Measurements from ENCODE around the gene NUDT9.
"Not testable (repeated sequence)": the region's sequence is repeated elsewhere in the genome, so short reads cannot be mapped to it uniquely, and the experiment has no call there.

NUDT9 gene

DNA sequence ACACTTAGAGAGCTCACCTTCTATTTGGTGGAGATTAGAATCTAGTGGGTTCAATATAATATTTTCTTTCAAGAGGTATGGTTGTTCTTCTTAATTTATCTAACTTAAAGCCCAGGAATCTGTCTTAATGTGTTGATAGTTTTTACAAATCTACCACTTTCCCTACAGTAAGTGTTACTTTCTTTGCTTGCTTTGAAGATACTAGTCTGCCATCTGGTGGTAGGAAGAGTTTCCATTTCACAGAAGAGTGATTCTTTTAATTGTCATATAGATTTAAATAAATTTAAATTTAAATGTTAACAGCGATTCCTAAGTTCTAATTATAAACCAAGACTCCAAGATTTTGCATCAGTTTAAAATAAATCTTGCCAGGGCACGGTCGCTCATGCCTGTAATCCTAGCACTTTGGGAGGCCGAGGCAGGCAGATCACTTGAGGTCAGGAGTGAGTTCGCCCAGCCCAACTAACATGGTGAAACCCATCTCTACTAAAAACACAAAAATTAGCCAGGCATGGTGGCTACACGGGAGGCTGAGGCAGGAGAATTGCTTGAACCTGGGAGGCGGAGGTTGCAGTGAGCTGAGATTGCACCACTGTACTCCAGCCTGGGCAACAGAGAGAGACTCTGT is 43.5 kb downstream of the NUDT9 start:
- no peak for DNase-seq

DNA sequence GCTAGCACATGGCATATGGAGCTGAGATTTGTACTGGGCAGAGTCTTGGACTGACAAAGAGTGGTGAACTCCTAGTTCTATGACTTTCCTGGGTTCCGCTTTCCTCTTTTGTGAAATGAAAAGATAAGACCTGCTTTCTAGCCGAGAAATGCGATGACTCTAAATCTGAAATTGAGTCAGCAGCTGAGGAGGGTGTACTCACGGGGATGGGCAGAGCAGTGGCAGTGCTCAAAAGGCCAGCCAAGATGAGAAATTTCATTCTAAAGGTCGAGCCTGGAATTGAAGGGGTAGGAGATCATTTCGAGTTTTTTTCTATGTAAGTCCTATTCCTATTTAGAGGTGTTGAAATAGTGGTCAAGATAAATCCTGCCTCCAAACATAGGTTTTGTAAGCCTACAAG is 47.0 kb downstream of the NUDT9 start:
- no peak for DNase-seq

DNA sequence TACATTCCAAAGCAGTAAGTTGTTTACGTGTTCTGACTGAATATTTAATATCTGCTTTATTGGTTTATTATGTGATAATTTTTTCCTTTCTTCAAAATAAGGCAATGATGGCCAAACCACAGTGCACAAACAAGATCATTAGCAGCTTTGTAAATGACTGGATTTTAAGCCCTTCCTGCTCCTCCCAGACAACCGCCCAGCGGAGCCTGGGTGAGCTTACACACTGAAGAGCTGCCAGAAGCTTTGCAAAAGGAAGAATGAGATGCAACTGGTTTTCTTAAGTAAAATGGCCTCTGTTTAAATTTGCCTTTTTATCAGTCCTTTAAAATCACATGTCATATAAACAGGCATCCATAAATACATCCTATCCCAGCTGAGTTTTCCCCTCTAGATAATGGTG is 54.6 kb downstream of the NUDT9 start:
- DNase-seq, result no peak

DNA sequence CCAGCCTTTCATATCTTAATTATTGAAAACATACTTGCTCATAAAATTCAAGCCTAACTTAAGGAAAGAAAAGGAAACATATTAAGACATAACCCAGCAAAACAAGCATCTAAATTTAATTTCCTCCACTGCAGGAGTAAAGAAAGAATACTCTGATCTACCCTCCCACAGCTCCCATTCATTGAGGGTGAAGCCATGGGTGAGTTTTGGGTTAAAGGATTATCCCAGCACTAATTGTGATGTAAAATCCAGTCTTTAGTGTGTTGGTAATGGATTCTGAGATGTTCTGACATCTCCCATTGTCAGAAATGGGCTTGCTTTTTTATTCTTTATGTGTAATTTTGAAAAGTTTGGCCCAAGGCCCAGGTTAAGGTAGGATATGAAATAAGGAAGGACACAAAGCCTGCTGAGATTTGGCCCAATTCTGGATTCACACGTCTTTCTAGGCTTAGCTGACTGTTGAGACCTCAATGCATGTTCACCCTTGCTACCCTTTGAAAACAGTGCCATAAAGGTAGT is 56.4 kb downstream of the NUDT9 start:
- no peak for DNase-seq

DNA sequence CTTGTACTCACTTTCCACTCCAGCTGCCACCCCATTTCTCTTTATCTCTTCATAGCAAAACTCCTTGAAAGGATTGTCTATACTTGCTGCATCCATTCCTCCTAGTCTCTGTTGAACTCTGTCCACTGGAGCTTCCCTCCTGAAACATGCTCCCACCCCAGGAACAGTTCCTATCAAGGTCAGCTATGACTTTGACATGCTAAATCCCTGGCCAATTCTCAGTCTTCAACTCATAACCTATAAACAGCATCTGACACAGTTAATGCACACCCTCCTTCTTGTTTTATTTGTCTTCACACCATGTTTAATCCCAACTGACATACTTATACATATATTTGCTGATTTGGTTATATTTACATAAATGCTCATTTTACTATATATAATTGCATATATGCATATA is 59.0 kb downstream of the NUDT9 start:
- DNase-seq, result no peak

DNA sequence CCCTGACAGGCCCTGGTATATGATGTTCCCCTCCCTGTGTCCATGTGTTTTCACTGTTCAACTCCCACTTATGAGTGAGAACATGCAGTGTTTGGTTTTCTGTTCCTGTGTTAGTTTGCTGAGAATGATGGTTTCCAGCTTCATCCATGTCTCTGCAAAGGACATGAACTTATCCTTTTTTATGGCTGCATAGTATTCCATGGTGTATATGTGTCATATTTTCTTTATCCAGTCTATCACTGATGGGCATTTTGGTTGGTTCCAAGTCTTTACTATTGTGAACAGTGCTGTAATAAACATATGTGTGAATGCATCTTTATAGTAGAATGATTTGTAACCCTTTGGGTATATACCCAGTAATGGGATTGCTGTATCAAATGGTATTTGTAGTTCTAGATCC is 60.9 kb downstream of the NUDT9 start:
- not testable (repeated sequence) for DNase-seq

DNA sequence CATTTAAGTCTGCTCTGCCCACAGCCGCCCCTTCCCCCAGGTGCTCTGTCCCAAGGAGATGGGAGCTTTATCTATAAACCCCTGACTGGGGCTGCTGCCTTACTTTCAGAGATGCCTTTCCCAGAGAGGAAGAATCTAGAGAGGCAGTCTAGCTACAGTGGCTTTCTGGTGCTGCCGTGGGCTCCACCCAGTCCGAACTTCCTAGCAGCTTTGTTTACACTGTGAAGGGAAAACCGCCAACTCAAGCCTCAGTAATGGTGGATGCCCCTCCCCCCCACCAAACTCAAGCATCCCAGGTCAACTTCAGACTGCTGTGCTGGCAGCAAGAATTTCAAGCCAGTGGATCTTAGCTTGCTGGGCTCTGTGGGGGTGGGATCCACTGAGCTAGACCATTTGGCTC is 66.3 kb downstream of the NUDT9 start:
- not testable (repeated sequence) for DNase-seq

DNA sequence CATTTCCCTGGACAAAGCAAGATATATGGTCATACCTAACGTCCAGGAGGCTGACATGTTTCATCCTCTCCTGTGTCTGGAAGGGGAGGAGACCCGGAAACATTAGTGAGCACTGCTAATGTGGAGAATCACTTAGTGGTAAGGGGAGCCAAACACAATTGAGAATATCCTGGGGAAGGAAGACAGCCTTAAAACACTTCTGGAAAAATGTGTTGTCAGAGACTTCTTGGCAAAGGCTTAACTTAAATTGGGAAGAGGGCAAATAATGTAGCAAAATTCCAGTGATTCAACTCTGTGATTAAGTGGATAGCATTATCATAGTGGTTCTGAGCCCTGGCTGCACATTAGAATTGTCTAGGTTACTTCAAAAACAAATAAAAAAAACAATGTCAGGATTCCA is 67.3 kb downstream of the NUDT9 start:
- no peak for DNase-seq

DNA sequence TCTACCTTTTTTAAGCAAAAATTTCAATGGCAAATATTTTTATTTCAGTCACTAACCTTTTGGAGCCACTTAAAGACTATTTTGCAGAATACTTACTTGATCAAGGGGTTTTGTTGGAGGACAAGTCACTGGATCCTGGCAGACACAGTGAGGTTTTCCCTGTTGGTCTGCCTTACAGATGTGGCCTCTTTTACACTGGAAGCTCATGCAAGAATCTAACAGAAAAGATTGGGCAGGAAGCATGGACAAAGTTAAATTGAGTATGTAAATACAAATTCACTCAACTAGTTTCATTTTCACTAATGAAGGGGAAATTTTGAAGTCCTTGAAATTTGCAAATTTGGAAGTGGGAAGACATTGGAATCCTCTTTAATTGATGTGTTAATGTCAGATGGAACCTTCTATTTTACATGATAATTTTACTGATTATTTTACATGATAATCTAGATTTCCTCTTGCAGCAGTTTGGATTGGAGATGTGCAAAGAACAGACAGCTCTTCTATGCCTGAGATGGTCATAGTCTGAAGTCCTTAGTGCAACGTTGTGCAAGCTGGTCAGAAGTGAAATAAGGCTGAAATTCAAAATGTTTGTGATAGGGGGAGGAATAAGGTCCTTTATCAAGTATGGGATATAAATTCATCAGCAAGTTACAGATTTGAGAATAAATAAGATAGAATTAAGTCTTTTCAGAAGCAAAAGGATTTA is 68.4 kb downstream of the NUDT9 start:
- DNase-seq, result no peak

DNA sequence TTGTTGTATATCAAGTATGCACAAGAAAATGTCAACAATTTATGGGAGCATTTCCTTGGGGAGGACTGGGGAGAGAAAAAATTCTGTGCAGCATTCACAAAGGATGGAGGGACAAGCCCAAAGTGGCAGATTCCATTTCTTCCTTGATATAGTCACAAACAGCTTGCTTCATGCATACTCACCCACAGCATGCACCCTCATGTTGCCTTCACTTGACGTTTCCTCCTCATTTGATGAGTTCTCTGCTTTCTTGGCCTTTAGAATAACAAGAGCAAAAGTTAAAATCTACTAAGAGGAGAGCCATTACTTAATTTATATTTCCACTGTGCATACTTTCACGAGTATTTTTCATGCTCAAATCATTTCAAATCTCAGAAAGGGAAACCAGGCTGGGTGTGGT is 69.1 kb downstream of the NUDT9 start:
- DNase-seq, result no peak

DNA sequence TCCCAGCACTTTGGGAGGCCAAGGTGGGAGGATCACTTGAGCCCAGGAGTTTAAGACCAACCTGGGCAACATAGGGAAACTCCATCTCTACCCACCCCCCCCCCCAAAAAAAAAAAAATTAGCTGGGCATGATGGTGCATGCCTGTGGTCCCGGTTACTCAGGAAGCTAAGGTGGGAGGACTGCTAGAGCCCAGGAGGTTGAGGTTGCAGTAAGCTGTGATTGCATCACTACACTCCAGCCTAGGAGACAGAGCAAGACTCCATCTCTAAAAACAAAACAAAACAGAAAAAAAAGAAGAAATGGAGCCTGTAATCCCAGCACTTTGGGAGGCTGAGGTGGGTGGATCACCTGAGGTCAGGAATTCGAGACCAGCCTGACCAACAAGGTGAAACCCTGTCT is 69.5 kb downstream of the NUDT9 start:
- DNase-seq, result not testable (repeated sequence)

DNA sequence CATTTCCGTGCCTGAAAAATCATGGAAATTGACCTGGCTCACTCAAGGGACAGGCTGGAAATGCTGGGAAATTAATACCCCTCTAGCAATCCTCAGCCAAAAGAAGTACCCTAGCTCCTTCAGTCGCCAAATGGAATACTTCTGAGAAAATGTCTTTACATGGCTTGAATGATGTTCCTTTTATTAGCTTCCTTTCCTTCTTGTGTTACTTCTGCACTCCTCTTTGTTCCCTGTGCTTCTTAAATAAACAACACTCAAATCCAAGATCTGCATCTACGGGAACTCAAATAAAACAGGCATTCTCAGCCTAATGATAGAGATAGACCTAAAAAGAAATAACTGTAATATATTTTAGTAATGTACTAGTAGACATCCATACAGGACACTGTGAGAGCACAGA is 70.7 kb downstream of the NUDT9 start:
- DNase-seq, result no peak

DNA sequence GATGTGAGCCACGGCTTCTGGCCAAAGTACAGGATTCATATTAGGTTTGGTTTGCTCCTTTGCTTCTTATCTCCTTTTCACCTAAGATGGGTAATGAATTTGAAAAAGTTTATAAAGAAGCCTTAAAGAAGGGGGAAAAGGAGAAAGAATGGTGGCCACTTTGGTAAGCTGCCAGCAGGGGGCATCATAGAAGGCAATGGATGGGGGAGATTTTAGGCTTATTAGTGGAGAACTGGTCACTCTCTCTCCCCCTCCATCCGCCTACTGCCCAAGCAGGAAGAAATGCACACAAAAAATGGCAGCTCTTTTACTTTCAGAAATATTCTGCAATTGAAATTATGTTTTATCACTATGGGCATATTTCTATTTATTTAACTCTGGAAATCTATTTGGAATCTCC is 74.8 kb downstream of the NUDT9 start:
- DNase-seq, result no peak

DNA sequence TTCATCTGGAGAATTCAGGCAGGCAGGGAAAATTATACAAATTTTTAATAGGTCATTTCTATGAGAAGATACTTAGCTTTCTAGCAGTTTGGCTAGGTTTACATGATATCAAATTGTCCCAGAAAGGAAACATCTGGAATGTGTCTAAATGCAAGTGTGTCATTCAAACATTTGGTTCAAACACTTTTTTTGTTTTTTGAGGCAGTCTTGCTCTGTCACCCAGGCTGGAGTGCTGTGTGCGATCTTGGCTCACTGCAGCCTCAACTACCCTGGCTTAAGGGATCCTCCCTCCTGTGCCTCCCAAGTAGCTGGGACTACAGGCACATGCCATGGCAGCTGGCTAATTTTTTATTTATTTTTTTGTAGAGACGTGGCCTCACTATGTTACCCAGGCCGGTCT is 75.2 kb downstream of the NUDT9 start:
- no peak for DNase-seq

DNA sequence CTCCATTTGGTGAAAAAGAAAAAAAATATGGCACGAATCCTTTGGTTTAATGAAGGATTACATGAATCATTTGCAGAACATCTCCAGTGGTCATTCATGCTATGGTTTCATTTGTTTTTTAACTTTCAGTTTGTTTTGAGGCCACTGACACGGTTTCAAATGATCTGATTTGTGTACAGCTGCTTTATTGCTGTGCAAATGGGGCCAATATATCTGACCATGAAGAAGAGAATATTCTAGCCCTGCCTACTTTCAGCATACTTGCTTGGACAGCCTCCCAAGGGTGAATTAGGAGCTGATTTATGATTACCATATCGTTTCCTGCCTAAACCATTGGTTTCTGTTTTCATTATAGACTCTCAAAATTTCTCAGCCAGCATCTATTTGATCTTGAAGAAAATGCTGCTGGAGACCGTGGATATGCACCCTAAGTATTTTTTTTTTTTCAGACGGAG is 76.1 kb downstream of the NUDT9 start:
- no peak for DNase-seq

DNA sequence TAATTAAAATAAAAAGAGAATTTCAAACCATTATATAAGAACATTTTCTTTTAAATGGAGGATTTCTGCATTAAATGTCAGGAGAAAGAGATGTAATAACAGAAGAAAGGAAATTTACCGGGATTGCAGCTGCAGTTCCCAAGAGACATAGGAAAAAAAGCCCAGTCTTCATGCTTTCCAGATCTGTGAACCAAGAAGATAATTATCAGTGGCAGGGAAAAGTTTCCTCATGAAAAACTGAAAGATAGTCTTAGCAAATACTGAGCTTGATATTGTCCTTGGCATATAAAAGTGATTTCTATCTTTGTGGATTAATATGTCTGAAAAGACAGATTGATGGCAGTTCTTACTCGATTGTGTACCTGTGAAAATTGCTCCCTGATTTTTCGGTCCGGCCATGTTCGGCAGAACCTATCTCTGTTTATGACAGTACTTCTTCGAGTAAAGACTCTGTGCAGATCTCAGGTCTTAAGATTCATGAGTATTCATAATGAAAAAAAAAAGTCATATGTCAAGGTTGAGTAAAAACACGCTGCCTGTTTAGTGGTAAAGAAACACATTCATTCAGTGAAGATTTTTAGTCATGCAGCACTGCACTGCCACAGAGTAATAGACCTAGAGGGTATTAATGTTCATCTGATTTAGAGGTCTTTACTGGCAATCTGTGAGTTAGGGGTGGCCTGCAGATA is 77.2 kb downstream of the NUDT9 start:
- DNase-seq, result no peak

DNA sequence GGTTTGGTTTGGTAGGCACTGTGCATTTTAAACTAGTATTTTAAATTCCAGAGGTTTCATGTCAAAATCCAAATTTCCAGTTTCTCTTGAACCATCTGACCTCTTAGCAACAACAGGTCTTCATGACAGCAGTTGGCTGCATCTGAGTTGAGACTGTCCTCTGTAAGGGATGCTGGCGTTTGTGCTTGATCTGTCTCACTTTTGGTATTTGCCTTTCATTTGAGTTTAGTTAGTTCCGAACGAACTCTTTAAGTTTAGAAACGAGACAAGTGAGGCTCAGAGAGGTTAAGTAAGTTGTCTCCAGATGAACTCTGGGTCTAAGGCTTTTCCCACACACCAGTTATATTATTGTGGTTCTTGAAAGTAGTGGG is 77.7 kb downstream of the NUDT9 start:
- DNase-seq, result no peak

DNA sequence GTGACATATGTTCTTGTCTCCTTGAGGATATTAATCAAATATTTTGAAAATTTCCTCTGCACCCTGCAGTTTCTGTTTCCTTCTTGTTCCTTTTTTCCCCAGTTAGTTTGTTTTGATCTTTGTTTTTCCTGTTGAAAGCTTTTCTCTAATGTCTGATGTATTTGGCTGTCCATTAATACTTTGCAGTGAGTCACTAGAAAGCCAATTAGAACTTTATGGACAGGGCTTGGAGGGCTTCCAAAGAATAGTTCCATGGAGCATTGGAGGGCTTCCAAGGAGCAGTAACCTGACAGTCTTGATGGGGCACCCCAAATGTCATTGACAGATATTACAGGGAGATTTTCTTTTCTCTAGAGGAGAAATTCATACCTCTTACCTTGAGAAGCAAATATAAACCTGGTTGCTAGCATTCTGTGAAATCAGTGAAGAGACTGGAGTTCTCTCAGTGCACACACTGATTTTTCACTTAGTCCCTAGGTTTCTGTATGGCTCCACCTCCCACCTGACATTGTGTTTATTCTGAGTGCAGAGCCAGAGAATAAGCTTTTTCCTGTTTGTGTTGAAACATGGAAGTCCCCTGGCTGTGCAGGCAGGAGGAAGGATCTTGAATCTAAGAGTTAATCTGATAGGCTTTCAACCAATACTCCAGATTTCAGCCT is 80.3 kb downstream of the NUDT9 start:
- no peak for DNase-seq

DNA sequence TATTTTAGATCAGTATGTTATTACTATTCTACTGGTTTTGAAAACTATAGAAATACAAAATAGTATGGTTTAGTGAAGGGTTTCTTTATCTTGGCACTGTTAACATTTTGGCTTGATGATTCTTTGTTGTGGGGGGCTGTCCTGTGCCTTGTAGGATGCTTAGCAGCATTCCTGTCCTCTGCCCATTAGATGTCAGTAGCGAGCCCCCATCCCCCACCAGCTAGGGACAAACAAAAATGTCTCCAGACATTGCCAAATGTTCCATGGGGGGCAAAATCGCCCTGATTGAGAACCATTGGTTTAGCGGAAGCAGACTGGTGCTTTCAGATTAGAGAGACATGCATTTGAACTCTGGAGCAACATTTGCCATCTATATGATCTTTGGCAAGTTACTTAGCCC is 83.5 kb downstream of the NUDT9 start:
- DNase-seq, result no peak

DNA sequence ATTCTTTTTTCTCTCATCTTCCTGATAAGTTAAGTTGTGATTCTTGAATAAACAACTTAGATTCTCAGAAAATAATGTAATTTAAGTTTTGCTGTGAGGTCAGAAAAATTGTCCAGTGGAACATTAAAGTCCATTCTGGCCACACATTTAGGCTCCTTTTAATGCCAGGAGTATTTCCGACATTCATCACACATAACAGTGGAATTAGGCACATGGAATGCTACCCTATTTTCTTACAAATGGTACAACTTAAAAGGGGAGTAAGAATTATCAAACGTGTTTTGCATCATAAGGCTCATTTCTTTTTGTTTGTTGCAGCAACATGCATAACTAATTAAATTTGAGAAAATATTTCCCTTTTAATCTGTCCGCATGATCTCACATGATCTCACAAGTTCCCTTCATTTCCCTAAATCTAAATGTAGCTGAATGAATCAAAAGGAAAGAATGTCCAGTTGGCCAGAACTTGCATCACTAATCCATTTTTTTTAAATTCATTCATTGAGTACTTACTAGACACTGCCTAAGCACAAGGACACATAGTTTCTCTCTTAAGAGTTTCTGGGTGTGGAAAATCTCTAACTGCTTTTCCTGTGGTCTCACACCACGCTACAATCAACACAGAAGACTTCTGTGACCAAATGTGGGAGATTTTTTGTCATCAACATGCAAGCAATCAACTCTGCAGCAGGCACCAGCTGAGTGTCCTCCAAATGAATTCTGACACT is 84.8 kb downstream of the NUDT9 start:
- DNase-seq, result no peak

Data from activated naive CD4-positive, alpha-beta T cell treated with Interleukin-2 at 50 U/mL for 16 hours (primary cell).